Sigmoid colon (tissue), 7 donors: Measurements from ENCODE around the gene PIGN. TPM values are rescaled to one million over a fixed set of nuclear protein-coding genes. Genes with fewer than 3 reads are reported as not detected.

Source experiments
- DNase-seq: peaks from one replicate; pipeline ENCODE4 v3.0.0-alpha.2; 2019
- H3K27ac ChIP-seq, 4 donors: fragments of 200-600 bp; sonication (generic); one replicate each; pipeline ENCODE4 v1.5.1; 2016 to 2019; ENCODE audit warnings: mild to moderate bottlenecking in 1 of 4
- H3K27me3 ChIP-seq, 3 donors: fragments of 200-600 bp; sonication (generic); one replicate each; pipeline ENCODE4 v1.5.1; 2019; ENCODE audit warnings: mild to moderate bottlenecking in 1 of 3
- H3K36me3 ChIP-seq, 4 donors: fragments of 200-600 bp; sonication (generic); one replicate each; pipeline ENCODE4 v1.5.1; 2016 to 2019
- H3K4me1 ChIP-seq, 4 donors: fragments of 200-600 bp; sonication (generic); one replicate each; pipeline ENCODE4 v1.5.1; 2017 to 2019
- H3K4me3 ChIP-seq, 4 donors: fragments of 200-600 bp; sonication (generic); one replicate each; pipeline ENCODE4 v1.5.1; 2017 to 2019; ENCODE audit warnings: mild to moderate bottlenecking in 2 of 4, moderate library complexity in 1 of 4
- H3K9me3 ChIP-seq, 4 donors: fragments of 200-600 bp in 3 of 4; sonication (generic) in 3 of 4; one replicate each; pipeline versions ENCODE4 v1.5.1 to v1.6.1; 2013 to 2019
- CTCF ChIP-seq, 4 experiments: fragments of 450-650 bp in 3 of 4; fragments of 200-600 bp in 1 of 4; IDR thresholded peaks; one replicate each; pipeline ENCODE4 v1.5.1; 2016 to 2019; ENCODE audit warnings: antibody characterized with exemption in 4 of 4, mild to moderate bottlenecking in 3 of 4, moderate library complexity in 2 of 4
- EP300 ChIP-seq, 4 donors: sonication (generic); formaldehyde crosslinking; IDR thresholded peaks; one replicate each; pipeline ENCODE4 v1.6.1; 2017; ENCODE audit warnings: antibody characterized with exemption in 4 of 4
- POLR2A ChIP-seq, 2 donors: fragments of 450-650 bp; IDR thresholded peaks; one replicate each; pipeline ENCODE4 v1.6.1; 2016; ENCODE audit warnings: antibody characterized with exemption in 2 of 2, mild to moderate bottlenecking in 2 of 2, moderate library complexity in 2 of 2
- POLR2AphosphoS5 ChIP-seq, 4 donors: sonication (generic); formaldehyde crosslinking; IDR thresholded peaks; one replicate each; pipeline ENCODE4 v1.6.1; 2017; ENCODE audit warnings: antibody characterized with exemption in 4 of 4
- WGBS, 2 donors: extraction: QIAGEN DNeasy Blood & Tissue Kit; methylation state at CpG; one replicate each; pipeline ENCODE4 v1.1.7; 2013; 5-methylcytosine and 5-hydroxymethylcytosine counted together
- intact Hi-C: fragments of 100-400 bp; cut with DNase I; formaldehyde crosslinking; loops from one replicate; pipeline ENCODE4 v1.15.1; 2023
- polyA plus RNA-seq, 3 donors: library from polyadenylated mRNA; stranded (reverse); fragments of 200-250 nt; gene quantifications; one replicate each; pipeline ENCODE4 v1.2.3, GENCODE V29; 2013
- total RNA-seq, 4 donors: library from RNA; depleted of rRNA; stranded (reverse); fragments of >200 nt; gene quantifications; one replicate each; pipeline ENCODE4 v1.1.0, GENCODE V29; 2016
- donor health status: healthy with polysubstance abuse.
- donor health status: Bipolar disorder and iron deficiency.
- donor health status: healthy.

Gene PIGN
- total and polyA plus RNA-seq, 7 donors: 3.0 to 23.2 (median 18.4) TPM

GRCh38 chr18:62183578-62184195 lies 3.2 kb downstream of the PIGN start:
- Histone ChIP-seq H3K27me3 (no peaks in the 10 kb centered on the region), H3K27ac (no peak overlapping the region), H3K4me1 (peaks cover 0 to 19% (median 15%) of the 10 kb centered on the region in 4 donors), H3K36me3 (no peaks in the 10 kb centered on the region), H3K4me3 (no peak overlapping the region), H3K9me3 (no peaks in the 10 kb centered on the region)
- DNase-seq: no peak
- TF ChIP-seq CTCF (IDR thresholded peaks at IDR 0.05) (peak; percentile 64 to 96 (median 92)), POLR2AphosphoS5 (IDR thresholded peaks at IDR 0.05) (no peak)
- WGBS, 2 donors: 3 to 13% methylated on average over 2 of the region's 2 CpGs
- intact Hi-C loops: loop anchor here (10.0 kb wide), 1 partner anchor 801 kb away; no protein-coding TSS in a partner anchor

GRCh38 chr18:62182220-62182619 lies 4.6 kb downstream of the PIGN start:
- no peak overlapping the region for H3K4me3 ChIP-seq
- no peak for DNase-seq
- no peaks in the 10 kb centered on the region for H3K27me3 ChIP-seq
- 83 to 85% methylated on average over 3 of the region's 3 CpGs for WGBS, 2 donors
- H3K4me1 ChIP-seq: peaks cover 0 to 10% (median 7%) of the 10 kb centered on the region in 4 donors
- no peaks in the 10 kb centered on the region for H3K9me3 ChIP-seq
- no peak for TF ChIP-seq EP300 (IDR thresholded peaks at IDR 0.05)
- no peak overlapping the region for H3K27ac ChIP-seq
- intact Hi-C loops: loop anchor here (10.0 kb wide), 1 partner anchor 803 kb away; no protein-coding TSS in a partner anchor
- no peaks in the 10 kb centered on the region for H3K36me3 ChIP-seq

DNA sequence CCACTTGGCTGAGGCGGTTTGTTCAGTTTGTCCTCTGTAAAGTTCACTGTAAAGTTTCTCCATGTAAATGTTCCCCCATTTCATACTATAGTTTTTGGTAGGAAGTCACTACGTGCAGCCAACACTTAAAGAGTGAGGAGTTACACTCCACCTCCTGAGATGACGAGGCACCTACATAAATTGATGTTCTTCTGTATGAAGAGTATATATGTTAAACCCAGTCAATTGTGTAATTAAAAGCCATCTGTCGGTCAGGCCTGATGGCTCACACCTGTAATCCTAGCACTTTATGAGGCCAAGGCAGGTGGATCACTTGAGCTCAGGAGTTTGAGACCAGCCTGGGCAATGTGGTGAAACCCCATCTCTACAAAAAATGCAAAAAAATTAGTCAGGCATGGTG lies 7.6 kb downstream of the PIGN start:
- Histone ChIP-seq H3K27me3 (no peaks in the 10 kb centered on the region), H3K9me3 (no peaks in the 10 kb centered on the region), H3K4me1 (no peaks in the 10 kb centered on the region), H3K4me3 (no peak overlapping the region), H3K27ac (no peak overlapping the region), H3K36me3 (no peaks in the 10 kb centered on the region)
- TF ChIP-seq POLR2A (IDR thresholded peaks at IDR 0.05) (no peak), POLR2AphosphoS5 (IDR thresholded peaks at IDR 0.05) (no peak), EP300 (IDR thresholded peaks at IDR 0.05) (no peak), CTCF (IDR thresholded peaks at IDR 0.05) (no peak)
- WGBS, 2 donors: 67 to 83% methylated on average over 4 of the region's 4 CpGs
- DNase-seq: no peak
- intact Hi-C loops: no loop called here

DNA sequence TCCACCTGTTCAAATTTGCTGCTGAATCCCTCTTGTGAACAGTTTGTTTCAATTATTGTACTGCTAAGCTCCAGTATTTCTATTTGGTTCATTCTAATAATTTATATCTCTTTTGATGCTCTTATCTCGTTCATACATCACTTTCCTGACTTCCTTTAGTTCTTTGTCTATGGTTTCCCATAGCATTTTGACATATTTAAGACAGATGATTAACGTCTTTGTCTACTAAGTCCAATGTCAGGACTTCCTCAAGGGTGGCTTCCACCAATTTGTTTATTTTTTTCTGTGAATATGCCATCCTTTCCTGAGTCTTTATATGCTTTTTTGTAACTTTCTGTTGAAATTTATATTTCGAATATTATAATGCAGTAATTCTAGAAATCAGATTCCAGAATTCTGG lies 9.6 kb downstream of the PIGN start:
- 65 to 66% methylated on average over 3 of the region's 3 CpGs for WGBS, 2 donors
- H3K4me1 ChIP-seq: no peaks in the 10 kb centered on the region
- intact Hi-C loops: no loop called here
- H3K9me3 ChIP-seq: no peaks in the 10 kb centered on the region
- no peak for DNase-seq
- H3K27me3 ChIP-seq: no peaks in the 10 kb centered on the region
- no peak overlapping the region for H3K27ac ChIP-seq
- H3K36me3 ChIP-seq: no peaks in the 10 kb centered on the region
- no peak overlapping the region for H3K4me3 ChIP-seq
- TF ChIP-seq POLR2AphosphoS5 (IDR thresholded peaks at IDR 0.05) (no peak), POLR2A (IDR thresholded peaks at IDR 0.05) (no peak), EP300 (IDR thresholded peaks at IDR 0.05) (no peak), CTCF (IDR thresholded peaks at IDR 0.05) (no peak)

DNA sequence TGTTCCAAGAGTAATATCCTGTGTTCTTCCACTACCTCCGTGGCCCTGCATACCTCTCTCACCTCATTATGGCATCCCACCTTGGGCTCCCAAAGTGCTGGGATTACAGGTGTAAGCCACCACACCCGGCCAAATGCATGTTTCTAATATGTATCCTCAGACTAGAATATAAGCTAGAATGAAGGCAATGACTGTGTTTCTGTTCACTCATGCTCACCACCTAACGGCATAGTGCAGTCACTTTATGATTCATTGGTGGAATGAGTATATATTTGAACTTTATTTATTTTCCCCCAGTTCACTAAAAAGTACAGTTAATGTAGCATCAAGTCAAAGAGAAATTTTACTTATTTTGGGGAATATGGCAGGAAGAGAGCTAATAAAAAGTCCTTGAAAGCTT lies 11.3 kb downstream of the PIGN start:
- TF ChIP-seq EP300 (IDR thresholded peaks at IDR 0.05) (no peak), CTCF (IDR thresholded peaks at IDR 0.05) (no peak), POLR2A (IDR thresholded peaks at IDR 0.05) (no peak), POLR2AphosphoS5 (IDR thresholded peaks at IDR 0.05) (no peak)
- H3K9me3 ChIP-seq: no peaks in the 10 kb centered on the region
- no peak overlapping the region for H3K27ac ChIP-seq
- H3K36me3 ChIP-seq: no peaks in the 10 kb centered on the region
- intact Hi-C loops: no loop called here
- H3K27me3 ChIP-seq: no peaks in the 10 kb centered on the region
- DNase-seq: no peak
- no peak overlapping the region for H3K4me3 ChIP-seq
- H3K4me1 ChIP-seq: no peaks in the 10 kb centered on the region
- WGBS, 2 donors: 89 to 90% methylated on average over 3 of the region's 3 CpGs
